ENCODE measurements around the gene PLXND1.
"Not testable (repeated sequence)": the region's sequence is repeated elsewhere in the genome, so short reads cannot be mapped to it uniquely, and the experiment has no call there.

The PLXND1 gene

GRCh38 chr3:129552287-129553050 is 54.0 kb downstream of the PLXND1 start:
- no peak for DNase-seq (ENCODE audit: low spot score)

GRCh38 chr3:129549805-129550204 is 56.7 kb downstream of the PLXND1 start:
- DNase-seq (ENCODE audit: low spot score), result no peak

- DNase-seq (ENCODE audit: low spot score), result no peak
Measured at GRCh38 chr3:129549006-129549800, 57.3 kb downstream of the PLXND1 start.

GRCh38 chr3:129548104-129548965 is 58.1 kb downstream of the PLXND1 start:
- no peak for DNase-seq (ENCODE audit: low spot score)

GRCh38 chr3:129547241-129547640 is 59.2 kb downstream of the PLXND1 start:
- DNase-seq (ENCODE audit: low spot score), result no peak

GRCh38 chr3:129545951-129546350 is 60.5 kb downstream of the PLXND1 start:
- DNase-seq (ENCODE audit: low spot score), result not testable (repeated sequence)

GRCh38 chr3:129543999-129544398 is 62.5 kb downstream of the PLXND1 start:
- DNase-seq (ENCODE audit: low spot score), result no peak

GRCh38 chr3:129543156-129543790 is 63.2 kb downstream of the PLXND1 start, which contains the start of gene H1-8:
TSS of gene H1-8 (plus strand) at chr3:129543175. CDS start at chr3:129543219, 44 bp downstream.
- no peak for DNase-seq (ENCODE audit: low spot score)

GRCh38 chr3:129542747-129543146 is 63.7 kb downstream of the PLXND1 start:
- DNase-seq (ENCODE audit: low spot score), result no peak

- DNase-seq (ENCODE audit: low spot score), result no peak
Measured at GRCh38 chr3:129540776-129541516, 65.5 kb downstream of the PLXND1 start.

- no peak for DNase-seq (ENCODE audit: low spot score)
Measured at GRCh38 chr3:129539206-129539605, 67.3 kb downstream of the PLXND1 start.

- DNase-seq (ENCODE audit: low spot score), result no peak
Measured at GRCh38 chr3:129536804-129537203, 69.7 kb downstream of the PLXND1 start.

- DNase-seq (ENCODE audit: low spot score), result no peak
Measured at GRCh38 chr3:129536374-129536667, 70.2 kb downstream of the PLXND1 start.

GRCh38 chr3:129535075-129535474 is 71.4 kb downstream of the PLXND1 start:
- no peak for DNase-seq (ENCODE audit: low spot score)

GRCh38 chr3:129534428-129535027 is 71.9 kb downstream of the PLXND1 start:
- DNase-seq (ENCODE audit: low spot score), result no peak

- no peak for DNase-seq (ENCODE audit: low spot score)
Measured at GRCh38 chr3:129533406-129533805, 73.1 kb downstream of the PLXND1 start.

- DNase-seq (ENCODE audit: low spot score), result no peak
Measured at GRCh38 chr3:129532261-129532660, 74.2 kb downstream of the PLXND1 start.

GRCh38 chr3:129531699-129532098 is 74.8 kb downstream of the PLXND1 start:
- DNase-seq (ENCODE audit: low spot score), result no peak

GRCh38 chr3:129530821-129531220 is 75.7 kb downstream of the PLXND1 start:
- DNase-seq (ENCODE audit: low spot score), result no peak

- no peak for DNase-seq (ENCODE audit: low spot score)
Measured at GRCh38 chr3:129530251-129530791, 76.2 kb downstream of the PLXND1 start.
